Nephron progenitor cell (in vitro differentiated cells): ENCODE results near the gene TRIP10.
"Not testable (repeated sequence)": the region's sequence is repeated elsewhere in the genome, so short reads cannot be mapped to it uniquely, and the experiment has no call there.

Source experiments
- DNase-seq: peaks from one replicate; pipeline ENCODE4 v3.0.0; 2021
- H3K27ac Mint-ChIP-seq: 2 replicates; pipeline ENCODE4 v1.8.0; 2021; ENCODE audit warnings: mild to moderate bottlenecking, moderate library complexity, mixed read lengths
- H3K27me3 Mint-ChIP-seq: 2 replicates; pipeline ENCODE4 v1.8.0; 2021; ENCODE audit warnings: mild to moderate bottlenecking, low read depth, mixed read lengths; ENCODE audit not compliant: poor library complexity
- H3K36me3 Mint-ChIP-seq: 2 replicates; pipeline ENCODE4 v1.8.0; 2021; ENCODE audit warnings: low read depth, mixed read lengths
- H3K4me1 Mint-ChIP-seq: 2 replicates; pipeline ENCODE4 v1.8.0; 2021; ENCODE audit warnings: mixed read lengths
- H3K4me3 Mint-ChIP-seq: 2 replicates; pipeline ENCODE4 v1.8.0; 2021; ENCODE audit warnings: mild to moderate bottlenecking, moderate library complexity, mixed read lengths
- H3K9me3 Mint-ChIP-seq: 2 replicates; pipeline ENCODE4 v1.8.0; 2021; ENCODE audit warnings: mild to moderate bottlenecking, moderate library complexity, mixed read lengths
- CTCF ChIP-seq: fragments of 200-600 bp; sonication (generic); IDR thresholded peaks from 2 replicates; pipeline ENCODE4 v1.5.0; 2021; ENCODE audit warnings: antibody characterized with exemption

Gene TRIP10

GRCh38 chr19:6769006-6769619 lies 29.6 kb downstream of the TRIP10 start:
- Mint-ChIP-seq H3K27ac (no peak overlapping the region), H3K27me3 (peaks cover 54% of the 10 kb centered on the region)
- no peak for DNase-seq

GRCh38 chr19:6771648-6772027 lies 32.2 kb downstream of the TRIP10 start:
- not testable (repeated sequence) for H3K4me3 Mint-ChIP-seq

More at GRCh38 chr19:6769006-6769619, 29.6 kb downstream of the TRIP10 start:
- TF ChIP-seq CTCF, result peak; percentile 43
- peaks cover 4% of the 10 kb centered on the region for H3K9me3 Mint-ChIP-seq
- peaks cover 16% of the 10 kb centered on the region for H3K4me1 Mint-ChIP-seq
- H3K4me3 Mint-ChIP-seq, result no peak overlapping the region
- no peaks in the 10 kb centered on the region for H3K36me3 Mint-ChIP-seq

GRCh38 chr19:6772028-6772865 lies 32.8 kb downstream of the TRIP10 start, which contains the start of gene VAV1:
Gene VAV1, plus strand, starts transcription at chr19:6772708. Its CDS starts 100 bp downstream, at chr19:6772808.
- peaks cover 20% of the 10 kb centered on the region for H3K9me3 Mint-ChIP-seq
- TF ChIP-seq CTCF, result no peak
- no peak within 1 kb of the TSS for H3K27ac Mint-ChIP-seq
- H3K4me3 Mint-ChIP-seq, result no peak within 1 kb of the TSS
- peaks cover 5% of the 10 kb centered on the region for H3K4me1 Mint-ChIP-seq
- H3K27me3 Mint-ChIP-seq, result peaks cover 30% of the 10 kb centered on the region
- no peak for DNase-seq
- H3K36me3 Mint-ChIP-seq, result no peaks in the 10 kb centered on the region

More at GRCh38 chr19:6771648-6772027, 32.2 kb downstream of the TRIP10 start:
- Mint-ChIP-seq H3K9me3 (peaks cover 16% of the 10 kb centered on the region), H3K27me3 (peaks cover 36% of the 10 kb centered on the region)
- not testable (repeated sequence) for H3K4me1 Mint-ChIP-seq, H3K27ac Mint-ChIP-seq, DNase-seq, H3K36me3 Mint-ChIP-seq

- no peaks in the 10 kb centered on the region for H3K4me1 Mint-ChIP-seq
- TF ChIP-seq CTCF, result no peak
- no peak overlapping the region for H3K27ac Mint-ChIP-seq
- H3K9me3 Mint-ChIP-seq, result peaks cover 22% of the 10 kb centered on the region
- H3K4me3 Mint-ChIP-seq, result no peak overlapping the region
- no peak for DNase-seq
- peaks cover 24% of the 10 kb centered on the region for H3K27me3 Mint-ChIP-seq
- no peaks in the 10 kb centered on the region for H3K36me3 Mint-ChIP-seq
Observed at GRCh38 chr19:6772866-6773322, 33.4 kb downstream of the TRIP10 start.

GRCh38 chr19:6773323-6773931 lies 33.9 kb downstream of the TRIP10 start:
- peaks cover 22% of the 10 kb centered on the region for H3K9me3 Mint-ChIP-seq
- no peaks in the 10 kb centered on the region for H3K4me1 Mint-ChIP-seq
- H3K36me3 Mint-ChIP-seq, result no peaks in the 10 kb centered on the region
- H3K4me3 Mint-ChIP-seq, result no peak overlapping the region
- no peak for TF ChIP-seq CTCF
- peaks cover 24% of the 10 kb centered on the region for H3K27me3 Mint-ChIP-seq
- no peak for DNase-seq
- no peak overlapping the region for H3K27ac Mint-ChIP-seq
